HepG2 (cell line): ENCODE data around the gene POLE3. TPM values are rescaled to one million over a fixed set of nuclear protein-coding genes. Genes with fewer than 3 reads are reported as not detected.

Source experiments
- BHLHE40 ChIP-seq: IDR thresholded peaks from 2 replicates; pipeline ENCODE4 v1.6.1; 2011; ENCODE audit warnings: low read length, improper control_type of control experiment
- CBX2 ChIP-seq, 2 experiments: fragments of 200-600 bp in 1 of 2; sonication (generic); formaldehyde crosslinking in 1 of 2; IDR thresholded peaks; 2 replicates each; pipeline versions ENCODE4 v1.7.0 to v1.8.1; 2018 to 2022; ENCODE audit warnings: low read depth in 2 of 2, low read length in 1 of 2, mild to moderate bottlenecking in 1 of 2, missing genetic modification reagents in 1 of 2
- DR1 ChIP-seq: sonication (generic); formaldehyde crosslinking; IDR thresholded peaks from 2 replicates; pipeline ENCODE4 v1.8.0; 2021; ENCODE audit warnings: mild to moderate bottlenecking, missing genetic modification reagents, inconsistent platforms
- KAT8 ChIP-seq: IDR thresholded peaks from 2 replicates; pipeline ENCODE4 v1.6.1; 2016; ENCODE audit warnings: missing genetic modification reagents, missing compliant biosample characterization
- NCOA1 ChIP-seq: sonication (generic); formaldehyde crosslinking; IDR thresholded peaks from 2 replicates; pipeline ENCODE4 v1.9.0; 2021; ENCODE audit warnings: missing genetic modification reagents
- NCOA2 ChIP-seq: sonication (generic); formaldehyde crosslinking; IDR thresholded peaks from 2 replicates; pipeline ENCODE4 v1.8.0; 2022; ENCODE audit warnings: inconsistent platforms
- NFYB ChIP-seq: sonication (generic); formaldehyde crosslinking; IDR thresholded peaks from 2 replicates; pipeline ENCODE4 v1.4.0; 2020; ENCODE audit warnings: missing genetic modification reagents
- PAX8 ChIP-seq: sonication (generic); formaldehyde crosslinking; IDR thresholded peaks from 2 replicates; pipeline ENCODE4 v1.8.0; 2022; ENCODE audit warnings: mild to moderate bottlenecking, missing genetic modification reagents, borderline replicate concordance
- TCF7L2 ChIP-seq: IDR thresholded peaks from 2 replicates; pipeline ENCODE4 v1.6.1; 2011; ENCODE audit warnings: mild to moderate bottlenecking, low read depth, low read length, moderate library complexity
- ZNF142 ChIP-seq: sonication (generic); formaldehyde crosslinking; IDR thresholded peaks from 2 replicates; pipeline ENCODE4 v1.4.0; 2020; ENCODE audit warnings: missing genetic modification reagents
- polyA plus RNA-seq, 8 experiments: library from polyadenylated mRNA; depleted of rRNA in 3 of 8; stranded (reverse) in 7 of 8; unstranded in 1 of 8; fragments of >200 nt; fragmentation: Illumina TruSeq in 4 of 8; extraction: Trizol in 4 of 8; gene quantifications; 2 replicates each; pipeline versions ENCODE4 v1.2.1 to v1.2.3, GENCODE V29; 2011 to 2016; ENCODE audit warnings: low read depth in 4 of 8, missing spikeins in 1 of 8, mixed read lengths in 1 of 8; ENCODE audit not compliant: insufficient read depth in 1 of 8
- total RNA-seq, 5 experiments: library from RNA; depleted of rRNA; stranded (reverse); fragments of >200 nt; fragmentation: Illumina TruSeq; extraction: Trizol; gene quantifications; 2 replicates each; pipeline ENCODE4 v1.2.3, GENCODE V29; 2016; ENCODE audit warnings: low read depth in 1 of 5
- TF ChIP-seq, protein P1 (sequence below): sonication (generic); formaldehyde crosslinking; IDR thresholded peaks from 2 replicates; pipeline ENCODE4 v1.4.0; 2020; ENCODE audit warnings: mild to moderate bottlenecking, missing genetic modification reagents
- TF ChIP-seq, protein P2 (sequence below): sonication (generic); formaldehyde crosslinking; IDR thresholded peaks from 2 replicates; pipeline ENCODE4 v1.8.0; 2022; ENCODE audit warnings: missing genetic modification reagents, mild to moderate bottlenecking, borderline replicate concordance

POLE3 gene
- total and polyA plus RNA-seq, 2 of the 13 experiments (the other 11 are each of a cell fraction or from before 2014, with no cell fraction given) = 36.0 to 77.2 TPM

GRCh38 chr9:113395000-113395861 is 15.2 kb downstream of the POLE3 start (continued):
- TF ChIP-seq, protein P1, sequence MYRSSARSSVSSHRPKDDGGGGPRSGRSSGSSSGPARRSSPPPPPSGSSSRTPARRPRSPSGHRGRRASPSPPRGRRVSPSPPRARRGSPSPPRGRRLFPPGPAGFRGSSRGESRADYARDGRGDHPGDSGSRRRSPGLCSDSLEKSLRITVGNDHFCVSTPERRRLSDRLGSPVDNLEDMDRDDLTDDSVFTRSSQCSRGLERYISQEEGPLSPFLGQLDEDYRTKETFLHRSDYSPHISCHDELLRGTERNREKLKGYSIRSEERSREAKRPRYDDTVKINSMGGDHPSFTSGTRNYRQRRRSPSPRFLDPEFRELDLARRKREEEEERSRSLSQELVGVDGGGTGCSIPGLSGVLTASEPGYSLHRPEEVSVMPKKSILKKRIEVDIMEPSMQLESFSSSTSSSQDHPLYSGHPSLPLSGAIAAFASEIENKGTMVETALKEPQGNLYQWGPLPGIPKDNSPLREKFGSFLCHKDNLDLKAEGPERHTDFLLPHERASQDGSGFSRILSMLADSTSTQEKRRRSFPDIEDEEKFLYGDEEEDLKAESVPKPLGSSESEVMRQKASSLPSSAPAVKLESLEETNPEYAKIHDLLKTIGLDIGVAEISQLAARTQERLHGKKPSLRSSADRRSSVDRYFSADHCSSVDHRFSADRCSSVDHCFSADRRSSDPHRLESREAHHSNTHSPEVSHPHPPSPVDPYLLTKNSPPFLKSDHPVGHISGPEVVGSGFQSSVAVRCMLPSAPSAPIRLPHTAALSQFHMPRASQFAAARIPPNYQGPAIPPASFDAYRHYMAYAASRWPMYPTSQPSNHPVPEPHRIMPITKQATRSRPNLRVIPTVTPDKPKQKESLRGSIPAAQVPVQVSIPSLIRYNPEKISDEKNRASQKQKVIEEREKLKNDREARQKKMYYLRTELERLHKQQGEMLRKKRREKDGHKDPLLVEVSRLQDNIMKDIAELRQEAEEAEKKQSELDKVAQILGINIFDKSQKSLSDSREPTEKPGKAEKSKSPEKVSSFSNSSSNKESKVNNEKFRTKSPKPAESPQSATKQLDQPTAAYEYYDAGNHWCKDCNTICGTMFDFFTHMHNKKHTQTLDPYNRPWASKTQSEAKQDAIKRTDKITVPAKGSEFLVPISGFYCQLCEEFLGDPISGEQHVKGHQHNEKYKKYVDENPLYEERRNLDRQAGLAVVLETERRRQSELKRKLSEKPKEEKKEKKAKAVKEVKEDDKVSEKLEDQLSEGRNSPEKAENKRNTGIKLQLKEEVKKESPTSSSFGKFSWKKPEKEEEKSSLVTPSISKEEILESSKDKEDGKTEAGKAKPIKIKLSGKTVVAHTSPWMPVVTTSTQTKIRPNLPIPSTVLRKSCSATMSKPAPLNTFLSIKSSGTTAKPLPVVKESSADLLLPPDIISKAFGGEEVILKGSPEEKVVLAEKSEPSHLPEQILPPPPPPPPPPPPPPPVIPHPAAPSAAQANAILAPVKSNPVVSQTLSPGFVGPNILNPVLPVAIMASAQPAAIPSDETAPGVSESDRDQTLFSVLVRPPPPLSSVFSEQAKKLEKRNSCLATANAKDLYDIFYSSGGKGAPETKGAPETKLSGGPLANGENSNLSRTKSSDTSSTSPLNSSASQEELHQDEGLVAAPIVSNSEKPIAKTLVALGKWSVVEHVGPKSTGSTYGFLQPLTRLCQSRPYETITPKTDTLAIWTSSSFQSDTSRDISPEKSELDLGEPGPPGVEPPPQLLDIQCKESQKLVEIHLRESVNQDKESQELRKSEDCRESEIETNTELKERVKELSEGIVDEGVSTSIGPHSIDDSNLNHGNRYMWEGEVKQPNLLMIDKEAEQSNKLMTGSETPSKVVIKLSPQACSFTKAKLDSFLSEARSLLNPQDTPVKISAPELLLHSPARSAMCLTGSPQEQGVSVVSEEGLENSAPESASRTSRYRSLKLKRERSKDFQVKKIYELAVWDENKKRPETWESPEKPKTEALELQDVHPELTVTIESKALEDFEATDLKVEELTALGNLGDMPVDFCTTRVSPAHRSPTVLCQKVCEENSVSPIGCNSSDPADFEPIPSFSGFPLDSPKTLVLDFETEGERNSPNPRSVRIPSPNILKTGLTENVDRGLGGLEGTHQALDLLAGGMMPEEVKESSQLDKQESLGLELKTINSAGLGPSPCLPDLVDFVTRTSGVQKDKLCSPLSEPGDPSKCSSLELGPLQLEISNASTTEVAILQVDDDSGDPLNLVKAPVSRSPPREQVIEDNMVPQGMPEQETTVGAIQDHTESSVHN (CRISPR knock-in tag) = no peak
- no peak for TF ChIP-seq BHLHE40
- no peak for TF ChIP-seq NFYB (CRISPR knock-in tag)
- TF ChIP-seq KAT8 = peak; percentile 66
- TF ChIP-seq DR1 (CRISPR knock-in tag) = no peak
- no peak for TF ChIP-seq ZNF142 (CRISPR knock-in tag)
- no peak; the same call in 1 of the 2 replicates for TF ChIP-seq NCOA1 (CRISPR knock-in tag)
- TF ChIP-seq PAX8 (CRISPR knock-in tag) = no peak
- TF ChIP-seq CBX2 (IDR thresholded peaks at IDR 0.05; ENCODE audit: low read depth, low read length) = no peak
- TF ChIP-seq CBX2 (CRISPR knock-in tag; IDR thresholded peaks at IDR 0.05; ENCODE audit: low read depth) = no peak
- TF ChIP-seq, protein P2, sequence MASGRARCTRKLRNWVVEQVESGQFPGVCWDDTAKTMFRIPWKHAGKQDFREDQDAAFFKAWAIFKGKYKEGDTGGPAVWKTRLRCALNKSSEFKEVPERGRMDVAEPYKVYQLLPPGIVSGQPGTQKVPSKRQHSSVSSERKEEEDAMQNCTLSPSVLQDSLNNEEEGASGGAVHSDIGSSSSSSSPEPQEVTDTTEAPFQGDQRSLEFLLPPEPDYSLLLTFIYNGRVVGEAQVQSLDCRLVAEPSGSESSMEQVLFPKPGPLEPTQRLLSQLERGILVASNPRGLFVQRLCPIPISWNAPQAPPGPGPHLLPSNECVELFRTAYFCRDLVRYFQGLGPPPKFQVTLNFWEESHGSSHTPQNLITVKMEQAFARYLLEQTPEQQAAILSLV = no peak
- TF ChIP-seq TCF7L2 = no peak
- peak; percentile 90 for TF ChIP-seq NCOA2 (CRISPR knock-in tag)
